Stomach (tissue), 9 donors: ENCODE results near the gene UBE3D. TPM values are rescaled to one million over a fixed set of nuclear protein-coding genes. Genes with fewer than 3 reads are reported as not detected.

Experiments used
- DNase-seq, 2 donors: peaks; one replicate each; pipeline versions ENCODE4 v3.0.0 to v3.0.0-alpha.2; 2013 to 2019
- H3K27ac ChIP-seq, 5 donors: fragments of 200-600 bp in 4 of 5; sonication (generic) in 4 of 5; one replicate each; pipeline ENCODE4 v1.5.1; 2013 to 2019; ENCODE audit warnings: mild to moderate bottlenecking in 1 of 5, moderate library complexity in 1 of 5
- H3K27me3 ChIP-seq, 3 donors: fragments of 200-600 bp; sonication (generic); one replicate each; pipeline ENCODE4 v1.5.1; 2017 to 2019; ENCODE audit warnings: mixed run types in 1 of 3
- H3K36me3 ChIP-seq, 4 donors: fragments of 200-600 bp; sonication (generic); 1 replicate in 3 of 4; 2 replicates in 1 of 4; pipeline ENCODE4 v1.5.1; 2016 to 2019
- H3K4me1 ChIP-seq, 4 donors: fragments of 200-600 bp; sonication (generic); one replicate each; pipeline ENCODE4 v1.5.1; 2016 to 2019
- H3K4me3 ChIP-seq, 4 donors: fragments of 200-600 bp; sonication (generic) in 3 of 4; one replicate each; pipeline ENCODE4 v1.5.1; 2016 to 2019; ENCODE audit warnings: mild to moderate bottlenecking in 1 of 4
- H3K9me3 ChIP-seq, 4 donors: fragments of 200-600 bp; sonication (generic); one replicate each; pipeline ENCODE4 v1.5.1; 2016 to 2019
- CTCF ChIP-seq, 7 experiments: fragments of 450-650 bp in 4 of 7; fragments of 200-600 bp in 3 of 7; sonication (generic) in 3 of 7; IDR thresholded peaks; one replicate each; pipeline ENCODE4 v1.5.1; 2016 to 2019; ENCODE audit warnings: antibody characterized with exemption in 7 of 7, control low read depth in 2 of 7, mild to moderate bottlenecking in 1 of 7
- EP300 ChIP-seq: sonication (generic); formaldehyde crosslinking; IDR thresholded peaks from one replicate; pipeline ENCODE4 v1.6.1; 2017; ENCODE audit warnings: antibody characterized with exemption
- POLR2A ChIP-seq, 4 donors: fragments of 450-650 bp; IDR thresholded peaks; one replicate each; pipeline ENCODE4 v1.6.1; 2016; ENCODE audit warnings: antibody characterized with exemption in 4 of 4, control low read depth in 2 of 4, mild to moderate bottlenecking in 1 of 4, moderate library complexity in 1 of 4
- POLR2AphosphoS5 ChIP-seq, 3 donors: sonication (generic); formaldehyde crosslinking; IDR thresholded peaks; one replicate each; pipeline ENCODE4 v1.6.1; 2016; ENCODE audit warnings: antibody characterized with exemption in 3 of 3
- WGBS, 5 donors: extraction: QIAGEN DNeasy Blood & Tissue Kit in 3 of 5; methylation state at CpG; one replicate each; pipeline versions ENCODE4 v1.1.5 to v1.1.7; 2013 to 2018; 5-methylcytosine and 5-hydroxymethylcytosine counted together
- intact Hi-C: fragments of 100-400 bp; cut with DNase I; formaldehyde crosslinking; loops from one replicate; pipeline ENCODE4 v1.15.1; 2023; ENCODE audit warnings: low total_unique reads
- polyA plus RNA-seq, 3 donors: library from polyadenylated mRNA; stranded (reverse); fragments of 200-250 nt; gene quantifications; one replicate each; pipeline ENCODE4 v1.2.3, GENCODE V29; 2013
- total RNA-seq, 5 donors: library from RNA; depleted of rRNA; stranded (reverse); fragments of >200 nt; gene quantifications; one replicate each; pipeline versions ENCODE4 v1.1.0 to v1.2.3, GENCODE V29; 2014 to 2016
- donor health status: healthy with polysubstance abuse.
- donor health status: Bipolar disorder and iron deficiency.
- donor health status: healthy.

The UBE3D gene
- total and polyA plus RNA-seq, 8 donors, result 1.5 to 33.3 (median 11.8) TPM

DNA sequence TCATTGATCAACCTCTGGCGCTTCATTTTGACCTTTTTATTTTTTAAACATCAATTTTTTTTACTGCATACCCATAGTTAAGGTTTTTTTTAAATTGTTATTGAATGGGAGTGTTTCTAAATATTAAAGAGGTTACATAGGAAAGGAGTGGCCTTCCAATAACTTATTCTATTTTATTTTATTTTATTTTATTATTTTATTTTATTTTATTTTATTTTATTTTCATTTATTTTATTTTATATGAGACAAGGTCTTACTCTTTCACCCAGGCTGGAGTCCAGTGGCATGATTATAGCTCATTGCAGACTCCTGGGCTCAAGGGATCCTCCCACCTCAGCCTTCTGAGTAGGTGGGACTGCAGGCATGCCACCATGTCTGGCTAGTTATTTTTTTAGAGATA lies 32.0 kb upstream of the UBE3D start:
- Histone ChIP-seq H3K4me1 (peaks cover 0 to 20% (median 9%) of the 10 kb centered on the region in 4 donors), H3K4me3 (no peak overlapping the region), H3K27ac (no peak overlapping the region), H3K9me3 (no peaks in the 10 kb centered on the region), H3K36me3 (peaks cover 0 to 30% (median 26%) of the 10 kb centered on the region in 4 donors), H3K27me3 (no peaks in the 10 kb centered on the region)
- DNase-seq, result no peak
- intact Hi-C loops, result no loop called here
- TF ChIP-seq POLR2AphosphoS5 (IDR thresholded peaks at IDR 0.05), result no peak
- no peak for TF ChIP-seq CTCF (IDR thresholded peaks at IDR 0.05)
- TF ChIP-seq POLR2A (IDR thresholded peaks at IDR 0.05), result no peak
- no peak for TF ChIP-seq EP300
- 78 to 100% (median 88%) methylated on average over 1 of the region's 1 CpG for WGBS, 5 donors

GRCh38 chr6:83097204-83097603 lies 31.6 kb upstream of the UBE3D start:
- TF ChIP-seq POLR2A (IDR thresholded peaks at IDR 0.05), result no peak
- no peak for TF ChIP-seq CTCF (IDR thresholded peaks at IDR 0.05)
- TF ChIP-seq EP300, result no peak
- TF ChIP-seq POLR2AphosphoS5 (IDR thresholded peaks at IDR 0.05), result no peak
- no peak for DNase-seq
- Histone ChIP-seq H3K27me3 (no peaks in the 10 kb centered on the region), H3K36me3 (peaks cover 0 to 25% (median 21%) of the 10 kb centered on the region in 4 donors), H3K4me3 (no peak overlapping the region), H3K9me3 (no peaks in the 10 kb centered on the region), H3K4me1 (peaks cover 0 to 24% (median 9%) of the 10 kb centered on the region in 4 donors), H3K27ac (no peak overlapping the region)
- 40 to 74% (median 41%) methylated on average over 2 of the region's 2 CpGs for WGBS, 5 donors
- intact Hi-C loops, result no loop called here

- Histone ChIP-seq H3K9me3 (no peaks in the 10 kb centered on the region), H3K4me1 (peaks cover 0 to 27% (median 9%) of the 10 kb centered on the region in 4 donors), H3K36me3 (peaks cover 0 to 21% (median 17%) of the 10 kb centered on the region in 4 donors), H3K4me3 (no peak overlapping the region), H3K27ac (no peak overlapping the region), H3K27me3 (no peaks in the 10 kb centered on the region)
- TF ChIP-seq POLR2AphosphoS5 (IDR thresholded peaks at IDR 0.05), result no peak
- TF ChIP-seq CTCF (IDR thresholded peaks at IDR 0.05), result no peak
- TF ChIP-seq POLR2A (IDR thresholded peaks at IDR 0.05), result no peak
- TF ChIP-seq EP300, result no peak
- WGBS, 5 donors, result 42 to 70% (median 55%) methylated on average over 2 of the region's 2 CpGs
- no peak for DNase-seq
- intact Hi-C loops, result no loop called here
These were observed 31.1 kb upstream of the UBE3D start for GRCh38 chr6:83096791-83097190.

DNA sequence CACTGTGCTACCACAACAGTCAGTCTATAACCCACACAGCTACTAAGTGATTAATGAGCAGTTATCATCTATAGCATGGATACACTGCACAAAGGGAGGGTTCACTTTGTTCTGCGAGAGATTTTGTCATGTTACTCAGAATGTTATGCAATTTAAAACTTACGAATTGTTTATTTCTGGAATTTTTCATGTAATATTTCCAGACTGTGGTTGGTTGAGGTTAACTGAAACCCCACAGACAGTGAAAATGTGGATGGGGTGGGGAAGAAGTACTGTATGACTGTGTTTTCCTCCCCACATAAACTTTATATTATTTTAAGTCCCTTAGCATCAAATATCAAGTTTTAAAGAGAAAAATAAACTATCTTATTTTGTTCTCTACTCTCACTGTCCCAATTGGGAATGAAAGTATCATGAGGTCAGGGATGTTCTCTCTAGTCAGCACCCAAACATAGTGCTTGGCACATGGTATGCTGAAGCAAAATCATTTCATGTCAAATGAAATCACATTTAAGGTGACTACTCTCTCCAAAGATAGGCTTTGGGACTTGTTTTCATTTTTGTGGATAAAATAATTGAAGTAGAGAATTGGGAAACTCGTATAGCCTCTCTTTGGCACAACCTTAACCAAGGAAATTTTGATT lies 27.2 kb upstream of the UBE3D start:
- Histone ChIP-seq H3K27ac (no peak overlapping the region), H3K9me3 (no peaks in the 10 kb centered on the region), H3K36me3 (no peaks in the 10 kb centered on the region), H3K4me1 (peaks cover 0 to 27% (median 9%) of the 10 kb centered on the region in 4 donors), H3K27me3 (no peaks in the 10 kb centered on the region), H3K4me3 (no peak overlapping the region)
- intact Hi-C loops, result no loop called here
- TF ChIP-seq POLR2A (IDR thresholded peaks at IDR 0.05) (no peak), POLR2AphosphoS5 (IDR thresholded peaks at IDR 0.05) (no peak), CTCF (IDR thresholded peaks at IDR 0.05) (no peak)
- DNase-seq, result no peak
- 63 to 80% (median 77%) methylated on average over 3 of the region's 3 CpGs for WGBS, 5 donors
